Astrocyte (in vitro differentiated cells and primary cell): ENCODE results near the gene DOCK10.

ENCODE experiments used
- CTCF ChIP-seq: IDR thresholded peaks from 2 replicates; pipeline ENCODE4 v1.5.1; 2011; ENCODE audit warnings: low read depth, mild to moderate bottlenecking, inconsistent platforms, low read length, moderate library complexity; ENCODE audit not compliant: insufficient read depth
- EZH2 ChIP-seq: IDR thresholded peaks from 2 replicates; pipeline ENCODE4 v1.6.1; 2012; ENCODE audit warnings: mild to moderate bottlenecking, low read length, inconsistent platforms; ENCODE audit not compliant: insufficient read depth

GRCh38 chr2:225090746-225091145 lies 48.5 kb upstream of the DOCK10 start:
- TF ChIP-seq CTCF (no peak), EZH2 (no peak)
